Suppressor macrophage treated with lipopolysaccharide for 1 hour (primary cell): ENCODE data around the gene ALS2.

Experiments used
- DNase-seq, 3 donors: peaks; one replicate each; pipeline ENCODE4 v3.0.0-alpha.2; 2020 to 2022

The ALS2 gene

DNA sequence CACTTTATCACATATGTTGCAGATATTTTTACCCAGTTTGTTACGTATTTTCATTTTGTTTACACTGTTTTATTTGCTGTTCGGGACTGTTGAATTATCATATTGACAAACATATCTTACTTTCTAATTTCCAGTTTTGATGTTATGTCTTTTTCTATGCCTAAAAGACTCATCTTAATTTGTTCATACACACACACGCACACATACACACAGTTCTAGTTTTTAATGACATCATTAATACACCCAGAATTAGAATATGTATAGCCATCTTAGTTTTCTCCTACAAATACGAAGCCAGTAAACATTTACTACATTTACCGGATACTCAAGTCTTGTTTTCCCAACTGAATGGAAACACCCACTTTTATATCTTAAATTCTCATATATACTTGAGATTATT lies 29.2 kb downstream of the ALS2 start:
- no peak for DNase-seq

GRCh38 chr2:201746551-201746950 lies 34.2 kb downstream of the ALS2 start:
- no peak for DNase-seq

DNA sequence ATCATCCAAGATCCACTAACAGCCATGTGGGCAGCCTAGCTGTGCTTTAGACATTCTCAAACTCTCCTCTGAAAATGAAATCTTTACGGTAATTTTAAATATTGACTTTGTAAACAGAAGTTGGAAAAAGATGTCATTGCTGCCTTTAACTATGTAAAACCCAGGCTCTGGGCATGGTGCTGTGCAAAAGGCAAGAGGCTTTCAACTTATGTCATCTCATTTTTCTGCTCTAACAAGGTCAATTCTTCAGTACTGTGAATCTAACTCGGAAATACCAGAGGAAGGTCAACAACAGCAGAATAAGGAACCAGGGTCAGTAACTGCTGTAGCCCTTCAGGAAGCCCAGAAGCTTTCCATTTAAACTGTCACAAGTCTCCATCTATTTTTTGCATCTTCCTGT lies 45.2 kb downstream of the ALS2 start:
- DNase-seq: no peak

DNA sequence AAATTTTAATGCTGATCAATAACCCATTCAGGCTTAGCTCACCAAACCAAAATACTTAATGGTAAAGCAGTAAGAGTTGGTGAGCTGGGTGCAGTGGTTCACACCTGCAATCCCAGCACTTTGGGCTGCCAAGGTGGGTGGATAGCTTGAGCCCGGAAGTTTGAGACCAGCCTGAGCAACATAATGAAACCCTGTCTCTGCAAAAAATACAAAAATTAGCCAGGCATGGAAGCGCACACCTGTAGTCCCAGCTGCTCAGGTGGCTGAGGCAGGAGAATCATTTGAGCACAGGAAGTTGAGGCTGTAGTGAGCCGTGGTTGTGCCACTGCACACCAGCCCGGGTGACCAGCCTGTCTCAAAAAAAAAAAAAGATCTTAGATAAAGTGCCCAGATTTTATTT lies 46.6 kb downstream of the ALS2 start:
- DNase-seq: no peak

- DNase-seq: no peak
These were observed 47.2 kb downstream of the ALS2 start for GRCh38 chr2:201733544-201733943.

GRCh38 chr2:201730651-201731285 lies 50.0 kb downstream of the ALS2 start:
- no peak for DNase-seq

DNA sequence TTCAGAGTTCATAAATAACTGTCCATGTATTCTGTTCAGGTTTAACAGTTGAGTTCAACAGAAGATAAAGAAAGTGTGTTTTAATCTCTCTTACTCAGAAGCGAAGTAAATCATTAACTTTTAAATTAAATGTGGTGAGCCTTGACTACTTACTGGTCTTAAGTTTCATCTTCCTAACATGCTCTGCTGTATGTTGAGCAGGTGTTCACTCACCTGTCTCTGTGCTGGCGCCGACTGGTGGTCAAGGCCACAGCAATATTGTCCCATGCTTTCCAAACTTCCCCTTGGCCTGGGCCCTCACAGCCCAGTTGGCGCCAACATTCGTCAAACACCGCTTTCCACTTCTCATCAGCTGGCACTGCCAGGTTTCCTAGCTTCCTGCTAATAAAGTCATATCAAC lies 65.3 kb downstream of the ALS2 start:
- no peak for DNase-seq

- DNase-seq: no peak
These were observed 68.0 kb downstream of the ALS2 start for GRCh38 chr2:201712726-201713125.

DNA sequence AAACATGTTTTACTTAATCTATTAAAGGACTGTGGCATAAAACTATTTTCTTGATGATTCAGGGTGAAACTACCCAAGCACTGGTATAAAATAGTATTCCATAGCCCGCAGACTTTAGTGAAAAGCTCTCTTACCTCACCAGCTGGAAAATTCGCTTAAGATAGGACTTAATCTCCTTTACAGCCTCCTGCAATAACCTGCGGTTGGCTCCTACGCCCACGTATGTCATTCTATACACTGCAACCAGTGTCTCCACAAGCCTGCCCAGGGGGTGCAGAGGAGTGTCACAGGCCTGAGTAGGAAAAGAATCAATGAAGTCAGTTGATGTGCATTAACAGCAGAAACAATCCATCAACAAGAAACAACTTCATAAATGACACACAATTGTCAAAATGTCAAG lies 71.0 kb downstream of the ALS2 start:
- no peak for DNase-seq

DNA sequence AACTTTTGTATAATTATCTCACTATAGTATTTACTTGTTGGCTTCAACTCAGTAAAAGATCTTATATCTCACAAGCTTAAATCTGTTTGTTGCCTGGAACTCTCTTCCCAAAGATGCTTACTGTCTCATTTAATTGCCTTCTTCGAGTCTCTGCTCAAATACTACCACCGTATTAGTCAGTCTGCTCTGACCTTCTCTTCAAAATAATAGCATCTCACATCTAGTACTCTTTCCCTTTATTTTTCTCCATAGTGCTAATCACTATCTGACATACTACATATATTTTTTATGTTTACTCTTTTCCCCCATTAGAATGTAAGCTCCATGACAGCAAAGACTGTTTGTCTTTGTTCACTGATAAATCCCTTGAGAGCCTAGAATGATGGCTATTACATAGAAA lies 71.7 kb downstream of the ALS2 start:
- no peak for DNase-seq

- DNase-seq: no peak
These were observed 73.0 kb downstream of the ALS2 start for GRCh38 chr2:201707753-201708152.

DNA sequence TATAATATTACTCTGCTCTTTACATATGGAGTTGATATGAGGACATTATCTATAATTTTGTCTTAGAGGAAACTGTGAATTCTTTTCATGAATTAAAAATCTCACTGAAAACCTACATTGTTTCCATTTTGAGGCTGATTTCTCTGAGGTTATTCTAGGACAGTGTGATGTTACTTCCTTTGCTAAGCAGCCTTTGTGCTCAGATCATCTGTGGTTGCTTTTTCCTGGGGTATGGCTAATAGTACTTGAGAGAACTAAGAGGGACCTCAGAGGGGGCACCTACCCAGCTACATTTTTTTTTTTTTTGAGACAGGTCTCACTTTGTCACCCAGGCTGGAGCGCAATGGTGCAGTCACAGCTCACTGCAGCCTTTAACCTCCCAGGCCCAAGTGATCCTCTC lies 73.6 kb downstream of the ALS2 start:
- DNase-seq: no peak

DNA sequence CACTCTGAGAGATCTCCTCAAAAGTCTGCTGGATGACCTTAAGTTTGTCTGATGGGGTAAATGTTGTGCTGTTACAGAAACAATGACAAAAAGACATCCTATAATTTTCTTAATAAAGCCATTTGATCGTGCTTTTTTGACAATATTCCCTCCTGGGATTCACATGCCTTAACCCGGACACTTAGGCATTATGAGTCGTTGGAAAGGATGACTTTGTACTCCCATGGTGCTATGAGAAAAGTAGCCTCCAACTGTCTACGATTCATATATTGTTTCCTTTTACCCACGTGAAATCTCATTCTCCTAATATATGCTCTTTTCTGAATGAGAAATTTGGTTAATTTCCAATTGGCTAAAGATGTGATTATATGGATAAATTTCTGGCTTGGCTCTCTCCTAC lies 76.2 kb downstream of the ALS2 start:
- no peak for DNase-seq

GRCh38 chr2:201701646-201702045 lies 79.1 kb downstream of the ALS2 start:
- no peak for DNase-seq

DNA sequence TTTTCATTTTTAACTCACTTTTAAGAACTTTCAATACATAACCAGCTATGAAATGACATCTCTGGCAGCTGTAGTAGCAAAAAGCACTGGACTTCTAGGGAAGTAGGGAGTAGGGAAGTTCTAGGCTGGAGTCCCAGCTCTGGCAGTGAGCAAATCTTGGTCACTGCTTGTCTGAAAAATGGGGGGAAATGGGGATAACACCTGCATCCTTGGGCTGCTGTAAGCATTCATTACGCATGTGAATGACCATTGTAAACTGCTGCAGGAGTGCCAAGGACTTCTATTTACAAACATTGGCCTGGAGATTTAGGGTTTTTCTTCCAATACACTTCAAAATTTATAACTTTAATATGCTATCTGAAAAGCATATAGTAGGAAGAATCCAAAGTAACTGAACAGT lies 81.3 kb downstream of the ALS2 start:
- no peak for DNase-seq

GRCh38 chr2:201698588-201699226 lies 82.0 kb downstream of the ALS2 start, which contains the start of gene MPP4:
Gene MPP4, minus strand, starts transcription at chr2:201698644. Its CDS starts 4,690 bp downstream, at chr2:201693954.
- no peak for DNase-seq

- DNase-seq: no peak
These were observed 82.8 kb downstream of the ALS2 start for GRCh38 chr2:201697899-201698298.

DNA sequence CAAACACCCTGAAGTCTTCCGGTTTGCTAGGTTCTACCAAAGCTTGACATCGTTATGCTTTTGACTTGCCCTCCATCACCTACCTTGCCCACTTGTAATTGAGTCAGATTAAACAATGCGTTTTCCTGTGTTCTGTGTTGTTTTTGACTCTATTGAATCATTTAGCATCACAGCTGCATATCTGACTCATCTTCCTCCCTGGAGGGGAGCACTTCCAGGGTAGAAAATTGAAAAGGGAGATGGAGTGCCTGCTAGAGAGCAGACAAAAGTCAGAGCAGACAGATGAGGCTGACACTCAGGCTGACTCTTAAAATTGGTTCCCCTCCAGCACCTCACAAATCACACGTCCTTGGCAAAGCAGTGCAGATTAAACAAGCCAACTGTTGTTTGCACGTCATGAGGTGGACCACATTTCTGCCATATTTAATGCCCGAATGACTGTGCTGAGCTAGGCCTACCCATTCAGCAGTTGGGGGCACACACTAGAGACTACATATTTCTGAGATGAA lies 84.5 kb downstream of the ALS2 start:
- no peak for DNase-seq

- DNase-seq: no peak
These were observed 95.6 kb downstream of the ALS2 start for GRCh38 chr2:201685156-201685555.

DNA sequence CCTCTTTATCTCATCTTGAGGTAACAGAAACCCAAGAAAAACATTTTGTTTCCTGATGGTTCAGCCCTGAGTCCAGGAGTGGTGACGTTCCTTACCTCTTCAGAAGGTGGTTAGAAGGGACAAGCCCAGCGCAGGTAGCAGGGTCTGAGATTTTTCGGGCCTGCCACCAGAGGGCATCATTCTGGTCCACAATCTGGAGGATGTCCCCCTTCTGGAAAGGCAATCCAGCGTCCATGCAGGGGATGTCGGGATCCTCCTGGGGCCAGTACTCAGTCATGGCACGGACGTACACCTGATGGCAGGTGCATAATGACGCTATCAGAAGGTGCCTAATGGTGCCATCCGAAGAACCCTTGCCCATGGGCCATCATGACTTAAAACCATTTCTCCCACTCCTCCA lies 100.0 kb downstream of the ALS2 start:
- peak in 2 of 3 donors; percentile 10 to 16 for DNase-seq

- DNase-seq: peak; percentile 12 to 61 (median 37)
These were observed 102.3 kb downstream of the ALS2 start for GRCh38 chr2:201678401-201678800.

DNA sequence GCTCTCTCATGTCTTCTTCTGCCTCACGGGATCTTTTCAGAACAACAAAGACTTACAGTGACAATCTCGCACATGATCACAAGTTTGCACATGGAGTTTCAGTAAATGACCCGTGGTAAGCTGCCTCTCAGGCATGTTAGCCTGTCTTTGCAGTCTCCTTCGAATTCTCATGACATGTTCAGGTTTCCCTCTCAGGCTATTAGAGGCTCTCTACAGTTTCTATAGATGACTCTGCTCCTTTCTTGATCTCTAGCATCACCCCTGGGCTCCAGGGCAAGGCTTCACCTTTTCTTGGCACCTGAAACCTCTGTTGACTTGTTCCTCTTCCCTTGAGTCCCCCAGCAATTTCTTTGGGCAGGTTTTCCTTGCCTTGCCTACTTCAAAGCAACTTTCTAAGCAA lies 105.3 kb downstream of the ALS2 start:
- DNase-seq: no peak

GRCh38 chr2:201674794-201675193 lies 105.9 kb downstream of the ALS2 start:
- DNase-seq: no peak

- no peak for DNase-seq
These were observed 106.4 kb downstream of the ALS2 start for GRCh38 chr2:201674298-201674697.

- DNase-seq: no peak
These were observed 107.2 kb downstream of the ALS2 start for GRCh38 chr2:201673546-201673945.
